Trophoblast cell (in vitro differentiated cells and primary cell): ENCODE measurements around the gene TEX35.
A peak's percentile ranks its signal among the peaks of the same experiment; 100 is the strongest.

Experiments
- DNase-seq, 2 donors: peaks; one replicate each; pipeline ENCODE4 v3.0.0-alpha.2; 2016
- H2AFZ ChIP-seq: 2 replicates; pipeline ENCODE4 v1.6.1; 2013; ENCODE audit warnings: low read length, moderate library complexity, mild to moderate bottlenecking; ENCODE audit not compliant: insufficient read depth, poor library complexity
- H2AK5ac ChIP-seq: 2 replicates; pipeline ENCODE4 v1.6.1; 2013; ENCODE audit warnings: mild to moderate bottlenecking, low read length
- H2BK120ac ChIP-seq: 2 replicates; pipeline ENCODE4 v1.6.1; 2013; ENCODE audit warnings: low read length, mild to moderate bottlenecking, moderate library complexity; ENCODE audit not compliant: insufficient read depth, poor library complexity
- H2BK12ac ChIP-seq: 2 replicates; pipeline ENCODE4 v1.6.1; 2013; ENCODE audit warnings: mild to moderate bottlenecking, low read length, moderate library complexity
- H2BK5ac ChIP-seq: 2 replicates; pipeline ENCODE4 v1.6.1; 2013; ENCODE audit warnings: low read length, low read depth, moderate library complexity, mild to moderate bottlenecking; ENCODE audit not compliant: poor library complexity
- H3K14ac ChIP-seq: 2 replicates; pipeline ENCODE4 v1.6.1; 2013; ENCODE audit warnings: mild to moderate bottlenecking, low read length
- H3K18ac ChIP-seq: 2 replicates; pipeline ENCODE4 v1.6.1; 2013; ENCODE audit warnings: mild to moderate bottlenecking, low read length
- H3K23ac ChIP-seq: 2 replicates; pipeline ENCODE4 v1.6.1; 2013; ENCODE audit warnings: low read length
- H3K27ac ChIP-seq: 2 replicates; pipeline ENCODE4 v1.5.1; 2013; ENCODE audit warnings: low read depth, mild to moderate bottlenecking, inconsistent platforms, low read length, moderate library complexity
- H3K27me3 ChIP-seq: 2 replicates; pipeline ENCODE4 v1.6.1; 2013; ENCODE audit warnings: inconsistent platforms, mild to moderate bottlenecking, low read length, moderate library complexity; ENCODE audit not compliant: insufficient read depth
- H3K36me3 ChIP-seq, 2 experiments: 1 replicate in 1 of 2; 2 replicates in 1 of 2; pipeline ENCODE4 v1.6.1; 2013; ENCODE audit warnings: low read length in 2 of 2, mild to moderate bottlenecking in 2 of 2, moderate library complexity in 1 of 2; ENCODE audit not compliant: insufficient read depth in 2 of 2, control insufficient read depth in 1 of 2
- H3K4ac ChIP-seq: 2 replicates; pipeline ENCODE4 v1.6.1; 2013; ENCODE audit warnings: low read depth, mild to moderate bottlenecking, low read length, moderate library complexity
- H3K4me1 ChIP-seq, 2 experiments: 1 replicate in 1 of 2; 2 replicates in 1 of 2; pipeline ENCODE4 v1.6.1; 2013; ENCODE audit warnings: low read length in 2 of 2, mild to moderate bottlenecking in 2 of 2, moderate library complexity in 1 of 2; ENCODE audit not compliant: insufficient read depth in 2 of 2, control insufficient read depth in 1 of 2
- H3K4me2 ChIP-seq: 2 replicates; pipeline ENCODE4 v1.6.1; 2013; ENCODE audit warnings: inconsistent platforms, mild to moderate bottlenecking, low read length, moderate library complexity
- H3K4me3 ChIP-seq: 2 replicates; pipeline ENCODE4 v1.5.1; 2013; ENCODE audit warnings: mild to moderate bottlenecking, low read depth, low read length, inconsistent platforms
- H3K79me1 ChIP-seq: one replicate; pipeline ENCODE4 v1.6.1; 2013; ENCODE audit warnings: low read length
- H3K79me2 ChIP-seq: 2 replicates; pipeline ENCODE4 v1.6.1; 2013; ENCODE audit warnings: low read length, mild to moderate bottlenecking; ENCODE audit not compliant: control insufficient read depth, insufficient read depth, poor library complexity
- H3K9ac ChIP-seq: 2 replicates; pipeline ENCODE4 v1.6.1; 2013; ENCODE audit warnings: mild to moderate bottlenecking, low read length
- H3K9me3 ChIP-seq: 2 replicates; pipeline ENCODE4 v1.6.1; 2013; ENCODE audit warnings: low read depth, mild to moderate bottlenecking, control low read depth, inconsistent platforms, low read length; ENCODE audit not compliant: insufficient read depth
- H4K12ac ChIP-seq: 2 replicates; pipeline ENCODE4 v1.6.1; 2013; ENCODE audit warnings: low read depth, mild to moderate bottlenecking, low read length, moderate library complexity
- H4K8ac ChIP-seq: 2 replicates; pipeline ENCODE4 v1.6.1; 2013; ENCODE audit warnings: low read depth, mild to moderate bottlenecking, low read length, moderate library complexity
- H4K91ac ChIP-seq: one replicate; pipeline ENCODE4 v1.6.1; 2013; ENCODE audit warnings: low read depth, mild to moderate bottlenecking, low read length, moderate library complexity
- WGBS: extraction: QIAGEN DNeasy Blood & Tissue Kit; methylation state at CpG from one replicate; pipeline ENCODE4 v1.1.7; 2013; ENCODE audit warnings: missing lambda C conversion rate; ENCODE audit not compliant: insufficient read length, insufficient coverage; ENCODE audit errors: extremely low coverage; 5-methylcytosine and 5-hydroxymethylcytosine counted together

TEX35 gene

DNA sequence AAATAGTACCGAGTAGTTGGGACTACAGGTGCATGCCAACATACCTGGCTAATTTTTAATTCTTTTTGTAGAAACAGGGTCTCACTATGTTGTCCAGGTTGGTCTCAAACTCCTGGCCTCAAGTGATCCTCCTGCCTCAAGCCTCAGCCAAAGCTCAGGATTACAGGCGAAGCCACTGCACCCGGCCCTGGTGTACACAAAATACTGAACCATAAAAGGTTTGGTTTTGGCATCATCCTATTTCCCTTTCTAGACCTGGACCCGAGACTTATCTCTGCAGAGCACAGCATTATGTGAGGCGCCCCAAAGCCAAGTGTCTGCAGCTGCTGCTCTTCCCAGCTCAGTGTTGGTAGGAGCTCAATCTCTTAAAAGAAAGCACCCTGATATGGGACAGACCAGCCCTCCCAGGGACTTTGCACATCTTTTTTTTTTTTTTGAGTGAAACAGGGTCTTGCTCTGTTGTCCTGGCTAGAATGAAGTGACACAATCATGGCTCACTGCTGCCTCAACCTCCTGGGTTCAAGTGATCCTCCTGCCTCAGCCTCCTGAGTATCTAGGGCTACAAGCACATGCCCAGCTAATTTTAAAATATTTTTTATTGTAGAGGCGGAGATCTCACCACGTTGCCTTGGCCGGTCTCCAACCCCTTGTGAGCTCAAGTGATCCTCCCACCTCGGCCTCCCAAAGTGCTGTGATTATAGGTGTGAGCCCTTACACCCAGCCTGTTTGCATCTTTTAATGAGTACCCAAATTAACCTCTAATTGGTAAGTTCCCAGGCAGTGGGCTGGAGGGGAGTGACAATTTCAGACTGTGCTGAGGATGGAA is 20.4 kb downstream of the TEX35 start:
- Histone ChIP-seq H3K79me1 (no peaks in the 10 kb centered on the region), H4K91ac (no peak overlapping the region), H3K36me3 (no peaks in the 10 kb centered on the region), H4K12ac (no peak overlapping the region), H3K4me1 (peaks cover 17 to 18% of the 10 kb centered on the region in 2 experiments), H3K4me3 (no peak overlapping the region), H3K4me2 (no peak overlapping the region), H2BK120ac (no peak overlapping the region), H2AFZ (no peak overlapping the region), H3K9me3 (no peaks in the 10 kb centered on the region), H3K9ac (no peak overlapping the region), H3K79me2 (no peaks in the 10 kb centered on the region), H3K14ac (no peak overlapping the region), H4K8ac (no peak overlapping the region), H2AK5ac (no peak overlapping the region), H3K27me3 (no peaks in the 10 kb centered on the region), H2BK12ac (no peak overlapping the region), H2BK5ac (no peak overlapping the region), H3K18ac (no peak overlapping the region), H3K27ac (no peak overlapping the region), H3K23ac (no peak overlapping the region), H3K4ac (no peak overlapping the region)
- WGBS: no CpG with 5 or more reads among the region's 9 CpGs
- DNase-seq: no peak

DNA sequence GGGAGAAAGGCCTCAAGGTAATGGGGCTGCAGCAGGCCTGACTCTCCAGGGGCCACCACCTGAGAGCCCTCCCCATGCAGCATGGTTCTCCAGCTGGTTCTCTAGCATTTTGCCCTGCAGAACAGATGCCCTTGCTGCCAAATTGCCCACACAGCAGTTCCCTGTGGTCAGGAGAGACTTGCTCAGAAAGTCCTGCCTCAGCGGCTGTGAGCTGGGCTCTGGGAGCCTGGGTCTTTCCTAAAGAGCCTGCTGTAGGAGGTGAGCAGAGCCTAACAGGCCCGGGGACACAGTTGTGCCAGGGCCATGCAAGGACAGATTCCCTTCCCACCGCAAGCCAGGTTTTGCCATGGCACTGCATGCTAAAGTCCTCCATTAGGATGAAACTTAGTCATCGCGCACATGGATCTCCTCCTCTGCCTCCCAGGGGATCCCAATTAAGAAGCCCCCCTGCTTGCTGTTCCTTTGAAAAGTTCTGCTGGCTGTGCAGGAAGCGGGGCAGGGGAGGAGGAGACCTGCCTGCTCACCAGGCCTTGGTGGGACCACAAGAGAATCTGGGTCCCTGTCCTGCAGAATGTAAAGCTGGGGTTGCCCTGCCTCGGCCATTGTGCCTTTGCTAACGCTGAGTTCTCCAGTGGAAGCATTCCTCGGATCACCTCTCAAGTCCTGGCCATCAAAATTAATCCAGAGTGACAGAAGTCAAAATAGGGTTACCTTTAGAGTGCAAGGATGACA is 21.4 kb downstream of the TEX35 start:
- no peak overlapping the region for H2BK5ac ChIP-seq
- no peaks in the 10 kb centered on the region for H3K9me3 ChIP-seq
- H3K79me2 ChIP-seq: no peaks in the 10 kb centered on the region
- H3K4me3 ChIP-seq: no peak overlapping the region
- no peak overlapping the region for H3K4ac ChIP-seq
- no peaks in the 10 kb centered on the region for H3K79me1 ChIP-seq
- no peak overlapping the region for H3K14ac ChIP-seq
- H3K18ac ChIP-seq: no peak overlapping the region
- DNase-seq: no peak
- H2BK12ac ChIP-seq: no peak overlapping the region
- H2AK5ac ChIP-seq: no peak overlapping the region
- H3K27ac ChIP-seq: no peak overlapping the region
- H4K12ac ChIP-seq: no peak overlapping the region
- H2AFZ ChIP-seq: no peak overlapping the region
- H3K36me3 ChIP-seq: no peaks in the 10 kb centered on the region
- H2BK120ac ChIP-seq: no peak overlapping the region
- H3K4me2 ChIP-seq: no peak overlapping the region
- no CpG with 5 or more reads among the region's 9 CpGs for WGBS
- no peaks in the 10 kb centered on the region for H3K27me3 ChIP-seq
- no peak overlapping the region for H4K91ac ChIP-seq
- H3K4me1 ChIP-seq: peaks cover 17% of the 10 kb centered on the region in 2 experiments
- H3K23ac ChIP-seq: no peak overlapping the region
- no peak overlapping the region for H3K9ac ChIP-seq
- no peak overlapping the region for H4K8ac ChIP-seq

DNA sequence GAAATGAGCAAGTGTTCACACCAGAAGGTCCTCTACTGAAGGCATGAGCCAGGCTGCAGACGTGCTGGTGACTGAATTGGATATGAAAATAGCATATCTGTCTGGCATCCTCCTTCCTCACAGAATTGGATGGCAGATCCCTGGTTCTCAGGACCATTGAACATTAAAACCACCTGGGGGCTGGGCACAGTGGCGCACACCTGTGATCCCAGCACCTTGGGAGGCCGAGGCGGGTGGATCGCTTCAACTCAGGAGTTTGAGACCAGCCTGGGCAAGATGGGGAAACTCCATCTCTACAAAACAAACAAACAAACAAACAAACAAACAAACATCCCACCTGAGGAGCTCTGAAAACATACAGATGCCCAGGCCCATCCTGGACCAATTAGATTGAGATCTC is 23.4 kb downstream of the TEX35 start:
- Histone ChIP-seq H3K36me3 (no peaks in the 10 kb centered on the region), H3K79me1 (no peaks in the 10 kb centered on the region), H3K14ac (no peak overlapping the region), H3K79me2 (no peaks in the 10 kb centered on the region), H2BK120ac (no peak overlapping the region), H3K4me3 (no peak overlapping the region), H3K4ac (no peak overlapping the region), H3K18ac (no peak overlapping the region), H3K4me1 (peaks cover 9% of the 10 kb centered on the region in 2 experiments), H3K27me3 (no peaks in the 10 kb centered on the region), H4K91ac (no peak overlapping the region), H2AK5ac (no peak overlapping the region), H2BK5ac (no peak overlapping the region), H3K9ac (no peak overlapping the region), H2AFZ (no peak overlapping the region), H4K12ac (no peak overlapping the region), H3K23ac (no peak overlapping the region), H3K9me3 (no peaks in the 10 kb centered on the region), H2BK12ac (no peak overlapping the region), H3K27ac (no peak overlapping the region), H4K8ac (no peak overlapping the region), H3K4me2 (no peak overlapping the region)
- no CpG with 5 or more reads among the region's 5 CpGs for WGBS
- DNase-seq: no peak

DNA sequence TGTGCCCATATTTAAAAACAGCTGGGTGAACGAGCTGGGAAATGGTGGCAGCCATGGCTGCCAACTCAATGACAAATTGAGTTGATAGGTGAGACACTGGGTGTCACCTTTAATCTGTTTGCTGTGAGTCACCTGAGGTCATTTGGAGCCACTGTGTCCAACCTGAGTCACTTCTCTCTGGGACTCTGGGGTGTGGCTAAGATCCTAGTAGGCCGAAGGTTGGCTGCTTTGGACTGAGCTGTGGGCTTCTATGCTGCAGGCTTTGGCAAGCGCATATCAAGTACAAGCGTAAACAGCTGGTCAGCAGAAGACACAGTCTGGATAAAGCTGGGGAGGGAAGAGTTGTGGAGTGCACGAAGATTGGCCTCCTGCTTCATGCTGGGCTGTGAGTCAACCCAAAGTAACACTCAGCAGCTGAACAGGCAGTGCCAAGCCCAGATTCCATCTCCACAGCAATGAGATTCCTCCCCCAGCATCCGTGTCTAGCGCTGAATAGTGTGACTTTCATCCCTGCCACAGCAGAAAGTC is 24.0 kb downstream of the TEX35 start:
- Histone ChIP-seq H3K14ac (no peak overlapping the region), H3K4me3 (no peak overlapping the region), H3K4ac (no peak overlapping the region), H3K9me3 (no peaks in the 10 kb centered on the region), H2AK5ac (no peak overlapping the region), H3K9ac (no peak overlapping the region), H2BK120ac (no peak overlapping the region), H4K91ac (no peak overlapping the region), H3K23ac (no peak overlapping the region), H3K4me1 (peaks cover 9 to 11% of the 10 kb centered on the region in 2 experiments), H3K4me2 (no peak overlapping the region), H3K27me3 (no peaks in the 10 kb centered on the region), H3K79me1 (no peaks in the 10 kb centered on the region), H3K79me2 (no peaks in the 10 kb centered on the region), H3K18ac (no peak overlapping the region), H2BK5ac (no peak overlapping the region), H4K12ac (no peak overlapping the region), H2AFZ (no peak overlapping the region), H4K8ac (no peak overlapping the region), H2BK12ac (no peak overlapping the region), H3K27ac (no peak overlapping the region), H3K36me3 (no peaks in the 10 kb centered on the region)
- peak; percentile 95 to 96 for DNase-seq
- WGBS: no CpG with 5 or more reads among the region's 7 CpGs
